A549 (cell line): ENCODE measurements around the gene FAM13A. TPM values are rescaled to one million over a fixed set of nuclear protein-coding genes. Genes with fewer than 3 reads are reported as not detected.

ENCODE experiments used
- ATAC-seq, 2 experiments: fragments of 200-7000 bp in 1 of 2; fragments of >200 bp in 1 of 2; cut with Nextera tagmentation in 1 of 2; cut with Tn5 transposase in 1 of 2; 3 replicates each; pipeline versions ENCODE4 v1.8.0 to v1.9.1; 2018 to 2020; ENCODE audit warnings: mild to moderate bottlenecking in 1 of 2, moderate library complexity in 1 of 2
- CTCF ChIA-PET: fragments of 300-600 bp; sonication (Branson Sonifier 250); formaldehyde crosslinking; extraction: SDS; loops from one replicate; lab custom pipeline; 2021; ENCODE audit warnings: antibody characterized with exemption, inconsistent platforms; lab: Yijun Ruan, JAX
- POLR2A ChIA-PET: fragments of 350-600 bp; formaldehyde crosslinking; extraction: SDS; loops from one replicate; lab custom pipeline; 2021; ENCODE audit warnings: antibody characterized with exemption, inconsistent platforms; lab: Yijun Ruan, JAX
- DNase-seq, 2 experiments: peaks; one replicate each; pipeline versions ENCODE4 v3.0.0 to v3.0.0-alpha.2; 2011 to 2016; ENCODE audit warnings: low read depth in 1 of 2, low spot score in 1 of 2
- FAIRE-seq: peaks from 2 replicates; lab custom pipeline; 2011; peaks lifted over from hg19 to GRCh38; lab: Jason Lieb, UNC
- H3K27ac ChIP-seq, 2 experiments: fragments of >200 bp; sonication (Bioruptor Twin); formaldehyde crosslinking; 3 replicates each; pipeline ENCODE4 v1.5.1; 2016 to 2017
- H3K4me1 ChIP-seq: fragments of >200 bp; sonication (Bioruptor Twin); formaldehyde crosslinking; 3 replicates; pipeline ENCODE4 v1.6.1; 2016
- H3K4me2 ChIP-seq: fragments of >200 bp; sonication (Bioruptor Twin); formaldehyde crosslinking; 3 replicates; pipeline ENCODE4 v1.6.1; 2016
- H3K4me3 ChIP-seq: fragments of >200 bp; sonication (Bioruptor Twin); formaldehyde crosslinking; 3 replicates; pipeline ENCODE4 v1.5.1; 2016
- H3K9me3 ChIP-seq: fragments of >200 bp; sonication (Bioruptor Twin); formaldehyde crosslinking; 3 replicates; pipeline ENCODE4 v1.6.1; 2016
- ATOH8 ChIP-seq: fragments of 250-450 bp; sonication (Bioruptor Pico); IDR thresholded peaks from 2 replicates; pipeline ENCODE4 v1.5.0; 2020; ENCODE audit warnings: low read depth, mild to moderate bottlenecking, moderate library complexity
- CBX8 ChIP-seq: fragments of 200-600 bp; sonication (generic); IDR thresholded peaks from 2 replicates; pipeline ENCODE4 v1.6.1; 2016
- CHD4 ChIP-seq: fragments of 200-600 bp; sonication (generic); IDR thresholded peaks from 2 replicates; pipeline ENCODE4 v1.6.1; 2016; ENCODE audit warnings: antibody characterized with exemption, mild to moderate bottlenecking, borderline replicate concordance
- E2F6 ChIP-seq: IDR thresholded peaks from 2 replicates; pipeline ENCODE4 v1.6.1; 2012; ENCODE audit warnings: low read depth, borderline replicate concordance
- EHMT2 ChIP-seq: fragments of 200-600 bp; sonication (generic); IDR thresholded peaks from 2 replicates; pipeline ENCODE4 v1.6.1; 2016; ENCODE audit warnings: antibody characterized with exemption, low read depth, mild to moderate bottlenecking, moderate library complexity
- FOXS1 ChIP-seq: fragments of 250-450 bp; sonication (Bioruptor Pico); IDR thresholded peaks from 2 replicates; pipeline ENCODE4 v1.5.0; 2020; ENCODE audit warnings: mild to moderate bottlenecking, moderate library complexity
- HDAC2 ChIP-seq: fragments of 200-600 bp; sonication (generic); IDR thresholded peaks from 2 replicates; pipeline ENCODE4 v1.6.1; 2016
- HEYL ChIP-seq: fragments of 250-450 bp; sonication (Bioruptor Pico); IDR thresholded peaks from 2 replicates; pipeline ENCODE4 v1.8.0; 2021; ENCODE audit warnings: mild to moderate bottlenecking, moderate library complexity
- HOXA7 ChIP-seq: fragments of 250-450 bp; sonication (Bioruptor Pico); IDR thresholded peaks from 2 replicates; pipeline ENCODE4 v1.5.0; 2020; ENCODE audit warnings: mild to moderate bottlenecking, moderate library complexity
- HOXB5 ChIP-seq: fragments of 250-450 bp; sonication (Bioruptor Pico); IDR thresholded peaks from 2 replicates; pipeline ENCODE4 v1.5.0; 2020; ENCODE audit warnings: mild to moderate bottlenecking, moderate library complexity
- JUNB ChIP-seq: fragments of >200 bp; sonication (Bioruptor Twin); formaldehyde crosslinking; IDR thresholded peaks from 2 replicates; pipeline ENCODE4 v1.6.1; 2016
- MAZ ChIP-seq: fragments of 150-350 bp; IDR thresholded peaks from 2 replicates; pipeline ENCODE4 v1.6.1; 2014; ENCODE audit warnings: antibody characterized with exemption, low read depth, low read length, borderline replicate concordance
- MYC ChIP-seq: IDR thresholded peaks from 2 replicates; pipeline ENCODE4 v1.6.1; 2012; ENCODE audit warnings: mild to moderate bottlenecking, inconsistent platforms, low read length, improper control_type of control experiment, borderline replicate concordance
- NPAS2 ChIP-seq: fragments of 250-450 bp; sonication (Bioruptor Pico); IDR thresholded peaks from 2 replicates; pipeline ENCODE4 v1.8.0; 2022; ENCODE audit warnings: mild to moderate bottlenecking, moderate library complexity, borderline replicate concordance
- NR3C1 ChIP-seq: fragments of >200 bp; sonication (Bioruptor Twin); formaldehyde crosslinking; IDR thresholded peaks from 3 replicates; pipeline ENCODE4 v1.6.1; 2017
- PBX3 ChIP-seq: IDR thresholded peaks from 2 replicates; pipeline ENCODE4 v1.6.1; 2012
- PHF8 ChIP-seq: fragments of 200-600 bp; sonication (generic); IDR thresholded peaks from 2 replicates; pipeline ENCODE4 v1.6.1; 2016; ENCODE audit warnings: low read depth, mild to moderate bottlenecking, antibody characterized with exemption, moderate library complexity, borderline replicate concordance
- POLR2A ChIP-seq: IDR thresholded peaks from 2 replicates; pipeline ENCODE4 v1.6.1; 2012; ENCODE audit warnings: mild to moderate bottlenecking, low read length
- POLR2AphosphoS2 ChIP-seq: conservative IDR thresholded peaks from 2 replicates; pipeline ENCODE4 v1.6.1; 2012; ENCODE audit warnings: low read length, improper control_type of control experiment, inconsistent platforms
- RAD21 ChIP-seq, 2 experiments: fragments of >200 bp in 1 of 2; sonication (Bioruptor Twin) in 1 of 2; formaldehyde crosslinking in 1 of 2; IDR thresholded peaks in 1 of 2; conservative IDR thresholded peaks in 1 of 2; 2 replicates in 1 of 2; 3 replicates in 1 of 2; pipeline ENCODE4 v1.6.1; 2012 to 2018; ENCODE audit warnings: inconsistent platforms in 1 of 2
- RNF2 ChIP-seq: fragments of 200-600 bp; sonication (generic); IDR thresholded peaks from 2 replicates; pipeline ENCODE4 v1.6.1; 2016; ENCODE audit warnings: low read depth, mild to moderate bottlenecking, antibody characterized with exemption, moderate library complexity, borderline replicate concordance
- SMC3 ChIP-seq: fragments of >200 bp; sonication (Bioruptor Twin); formaldehyde crosslinking; IDR thresholded peaks from 3 replicates; pipeline ENCODE4 v1.6.1; 2018; ENCODE audit warnings: inconsistent platforms
- TFCP2L1 ChIP-seq: fragments of 250-450 bp; sonication (Bioruptor Pico); IDR thresholded peaks from 2 replicates; pipeline ENCODE4 v1.5.0; 2021; ENCODE audit warnings: mild to moderate bottlenecking
- TP53 ChIP-seq: fragments of 250-450 bp; sonication (Bioruptor Pico); IDR thresholded peaks from 2 replicates; pipeline ENCODE4 v1.5.0; 2021; ENCODE audit warnings: mild to moderate bottlenecking, moderate library complexity
- ZNF302 ChIP-seq: fragments of 250-450 bp; sonication (Bioruptor Pico); IDR thresholded peaks from 2 replicates; pipeline ENCODE4 v1.9.0; 2021; ENCODE audit warnings: inconsistent platforms, mild to moderate bottlenecking, moderate library complexity
- WGBS: methylation state at CpG from one replicate; pipeline ENCODE4 v1.1.6; 2017; ENCODE audit errors: missing lambda C conversion rate; 5-methylcytosine and 5-hydroxymethylcytosine counted together
- polyA plus RNA-seq, 4 experiments: library from polyadenylated mRNA; depleted of rRNA in 3 of 4; stranded (reverse); fragments of >200 nt; fragmentation: RNase III in 1 of 4; extraction: RNeasy Plus Mini Kit Qiagen cat#74134 plus additional on column Dnase treatment in 1 of 4; gene quantifications; 2 replicates in 3 of 4; 3 replicates in 1 of 4; pipeline ENCODE4 v1.2.3, GENCODE V29; 2011 to 2017
- TF ChIP-seq, protein P1 (sequence below): fragments of >200 bp; sonication (Bioruptor Twin); formaldehyde crosslinking; IDR thresholded peaks from 3 replicates; pipeline ENCODE4 v1.5.1; 2016

Gene FAM13A
- polyA plus RNA-seq, 2 of the 4 experiments (the other 2 are of a cell fraction), result 6.5 to 22.0 TPM

DNA sequence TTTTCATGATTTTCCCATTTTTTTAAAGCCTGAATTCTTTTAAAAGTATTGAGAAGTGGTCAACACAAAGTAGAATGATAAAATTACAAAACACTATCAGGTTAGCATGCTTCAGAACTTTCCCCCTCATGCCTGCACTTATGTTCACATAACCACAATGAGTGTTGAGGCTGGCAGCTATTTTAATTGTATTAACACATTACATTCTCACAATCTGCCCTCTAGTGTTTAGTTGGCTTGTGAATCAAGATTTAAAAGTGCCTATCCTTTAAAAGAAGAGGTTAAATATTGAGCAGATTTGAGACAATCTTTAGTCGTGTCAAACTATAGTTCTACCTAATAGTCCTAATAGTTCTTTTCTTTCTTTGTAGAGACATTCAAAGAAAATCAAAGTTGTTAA lies 265.7 kb downstream of the FAM13A start:
- CTCF ChIA-PET, result interaction anchor here (0.9 to 1.3 kb wide), 5 partner anchors 14 to 266 kb away, joined by 3 to 5 read pairs (median 3); no protein-coding TSS in a partner anchor
- TF ChIP-seq HOXB5 (CRISPR knock-in tag) (no peak), MYC (no peak), TP53 (no peak), ATOH8 (CRISPR knock-in tag) (no peak), RAD21 (conservative IDR thresholded peaks at IDR 0.05 in 1 of 2, IDR thresholded peaks at IDR 0.05 in 1 of 2) (peak; percentile 41 to 43; a peak in 4 of 5 replicates), MAZ (no peak), EHMT2 (no peak), NPAS2 (CRISPR knock-in tag) (no peak), HEYL (no peak), JUNB (no peak), RNF2 (no peak), SMC3 (peak; percentile 44; the same call in 2 of the 3 replicates), PHF8 (no peak)
- TF ChIP-seq, protein P1, sequence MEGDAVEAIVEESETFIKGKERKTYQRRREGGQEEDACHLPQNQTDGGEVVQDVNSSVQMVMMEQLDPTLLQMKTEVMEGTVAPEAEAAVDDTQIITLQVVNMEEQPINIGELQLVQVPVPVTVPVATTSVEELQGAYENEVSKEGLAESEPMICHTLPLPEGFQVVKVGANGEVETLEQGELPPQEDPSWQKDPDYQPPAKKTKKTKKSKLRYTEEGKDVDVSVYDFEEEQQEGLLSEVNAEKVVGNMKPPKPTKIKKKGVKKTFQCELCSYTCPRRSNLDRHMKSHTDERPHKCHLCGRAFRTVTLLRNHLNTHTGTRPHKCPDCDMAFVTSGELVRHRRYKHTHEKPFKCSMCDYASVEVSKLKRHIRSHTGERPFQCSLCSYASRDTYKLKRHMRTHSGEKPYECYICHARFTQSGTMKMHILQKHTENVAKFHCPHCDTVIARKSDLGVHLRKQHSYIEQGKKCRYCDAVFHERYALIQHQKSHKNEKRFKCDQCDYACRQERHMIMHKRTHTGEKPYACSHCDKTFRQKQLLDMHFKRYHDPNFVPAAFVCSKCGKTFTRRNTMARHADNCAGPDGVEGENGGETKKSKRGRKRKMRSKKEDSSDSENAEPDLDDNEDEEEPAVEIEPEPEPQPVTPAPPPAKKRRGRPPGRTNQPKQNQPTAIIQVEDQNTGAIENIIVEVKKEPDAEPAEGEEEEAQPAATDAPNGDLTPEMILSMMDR, result peak; percentile 36; the same call in 1 of the 3 replicates
- TF ChIP-seq, all 56 proteins: peak for 3
- FAIRE-seq (no peak), DNase-seq (peak in 1 of 2 experiments; percentile 4), ATAC-seq (no peak)
- 63% methylated on average over 1 of the region's 1 CpG for WGBS
- Histone ChIP-seq H3K27ac (no peak overlapping the region; a peak in 1 of 6 replicates), H3K4me2 (no peak overlapping the region), H3K9me3 (no peaks in the 10 kb centered on the region), H3K4me3 (no peak overlapping the region), H3K4me1 (peaks cover 14% of the 10 kb centered on the region)
- POLR2A ChIA-PET, result no interaction called here

GRCh38 chr4:88788895-88789294 lies 268.1 kb downstream of the FAM13A start:
- Histone ChIP-seq H3K4me3 (no peak overlapping the region), H3K9me3 (no peaks in the 10 kb centered on the region), H3K4me2 (no peak overlapping the region), H3K4me1 (peaks cover 14% of the 10 kb centered on the region), H3K27ac (no peak overlapping the region)
- ChIA-PET CTCF (no interaction called here), POLR2A (no interaction called here)
- TF ChIP-seq POLR2AphosphoS2 (no peak), PBX3 (no peak), E2F6 (no peak), HOXA7 (CRISPR knock-in tag) (no peak), POLR2A (no peak), CHD4 (no peak), HDAC2 (no peak), MAZ (no peak), TFCP2L1 (CRISPR knock-in tag) (no peak), ATOH8 (CRISPR knock-in tag) (no peak), ZNF302 (CRISPR knock-in tag) (no peak), FOXS1 (CRISPR knock-in tag) (no peak), NR3C1 (no peak), CBX8 (no peak), EHMT2 (no peak), HEYL (no peak)
- DNase-seq (no peak), FAIRE-seq (no peak), ATAC-seq (no peak)
